Epithelial cell of alveolus of lung (primary cell): Measurements from ENCODE around the gene BRMS1L. TPM values are rescaled to one million over a fixed set of nuclear protein-coding genes. Genes with fewer than 3 reads are reported as not detected.

Experiments used
- total RNA-seq: library from RNA; depleted of rRNA; stranded (reverse); fragments of >200 nt; gene quantifications from 2 replicates; pipeline ENCODE4 v1.2.1, GENCODE V29; 2015

The BRMS1L gene
- 1.9 and 3.4 TPM in 2 replicates for total RNA-seq

DNA sequence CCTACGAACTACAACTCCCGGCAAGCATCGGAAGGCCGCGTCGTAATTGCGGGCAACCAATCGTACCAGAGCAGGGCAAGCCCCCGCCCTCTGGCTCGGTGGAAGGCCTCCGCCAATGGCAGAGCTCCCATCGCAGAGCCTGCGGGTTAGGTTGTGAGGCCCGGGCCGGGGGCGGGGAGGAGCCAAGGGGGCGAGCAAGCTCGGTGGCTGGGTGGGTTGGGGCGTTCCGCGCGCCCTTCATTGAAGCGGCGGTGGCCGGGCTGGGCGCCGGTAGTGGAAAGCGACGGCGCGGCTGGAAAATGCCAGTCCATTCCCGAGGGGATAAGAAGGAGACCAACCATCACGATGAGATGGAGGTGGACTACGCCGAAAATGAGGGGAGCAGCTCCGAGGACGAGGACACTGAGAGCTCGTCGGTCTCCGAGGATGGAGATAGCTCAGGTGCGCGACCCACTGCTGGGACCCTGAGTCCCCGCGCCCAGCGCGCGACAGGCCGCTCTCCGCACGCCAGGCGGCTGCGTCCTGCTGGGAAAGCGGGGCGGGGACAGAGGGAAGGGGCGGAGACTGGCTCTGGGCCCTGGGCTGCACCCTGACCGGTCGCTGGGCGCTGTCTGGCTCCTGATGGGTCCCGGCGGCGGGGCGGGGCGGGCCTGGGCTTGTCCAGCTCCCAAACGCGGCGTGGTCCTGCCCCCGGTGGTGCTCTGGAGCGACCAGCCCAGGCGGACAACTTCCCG is at the start of gene BRMS1L:
TSS of gene BRMS1L (plus strand) at position 121 of the 734 bp plus-strand sequence. CDS start at position 300, 179 bp downstream.

DNA sequence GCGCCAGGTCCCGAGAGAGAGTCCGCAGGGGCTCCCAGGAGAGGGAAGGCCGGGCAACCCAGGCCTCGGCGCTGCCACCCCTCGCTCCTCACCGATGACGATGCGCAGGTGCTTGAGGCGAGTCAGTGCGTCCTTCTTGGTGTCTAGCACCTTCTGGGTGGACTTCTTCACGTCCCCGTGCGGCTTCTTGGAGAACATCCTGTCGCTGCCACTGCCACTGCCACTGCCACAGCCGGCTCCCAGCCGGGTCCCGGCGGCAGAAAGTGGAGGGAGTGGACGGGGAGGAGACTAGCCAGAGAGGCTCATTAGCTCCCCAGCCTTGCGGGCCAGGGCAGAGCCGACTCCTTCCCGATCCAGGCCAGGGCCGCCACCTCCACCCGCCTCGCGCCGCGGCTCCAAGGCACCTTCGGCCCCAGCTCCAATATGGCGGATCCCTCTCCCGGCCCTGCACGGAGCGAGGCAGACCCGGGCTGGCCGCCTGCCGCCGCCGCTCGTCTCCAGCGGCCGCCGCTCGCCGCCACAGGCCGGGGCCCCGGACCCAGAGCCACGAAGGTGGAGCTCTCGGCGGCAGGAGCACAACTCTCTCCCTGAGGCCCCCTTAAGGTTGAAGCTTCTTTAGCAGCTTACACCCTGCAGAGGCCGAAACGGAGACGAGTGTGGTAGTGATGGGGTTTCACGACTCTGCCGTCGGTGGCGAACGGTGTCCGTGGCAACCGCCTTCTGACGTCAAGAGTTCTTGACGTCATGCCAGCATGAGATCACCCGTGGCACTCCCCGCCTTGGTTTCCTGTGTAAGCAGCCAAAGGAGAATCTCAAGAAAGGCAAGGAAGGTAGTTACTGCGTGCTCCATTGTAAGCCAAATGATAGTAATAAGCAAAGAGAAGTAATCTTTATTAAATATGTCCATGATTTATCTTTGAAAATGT is 17.2 kb upstream of the BRMS1L start, which contains the start of gene RALGAPA1:
TSS of gene RALGAPA1 (minus strand) at position 658 of the 926 bp plus-strand sequence. CDS start at position 198, 460 bp downstream.

Other genes starting within 250 kb of the BRMS1L start
- gene RALGAPA1, start 17.0 kb upstream of the BRMS1L start, total RNA-seq: 7.5 and 18.0 TPM in 2 replicates